ENCODE data around the gene SLX4.

SLX4 gene

DNA sequence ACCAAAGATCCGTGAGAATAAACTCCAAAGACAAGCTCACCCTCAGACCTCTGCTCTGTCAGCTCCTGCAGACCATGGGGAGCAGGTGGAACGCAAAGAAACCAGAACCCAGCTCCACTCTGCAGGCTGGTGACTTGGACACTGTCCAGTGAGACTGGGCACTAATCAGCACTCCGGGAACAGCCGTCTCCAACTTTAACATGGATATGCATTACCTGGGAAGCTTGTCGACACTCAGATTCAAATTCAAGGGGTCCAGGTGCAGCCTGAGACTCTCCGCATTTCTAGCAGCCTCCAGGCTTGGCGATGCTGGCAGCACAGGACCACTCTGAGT lies 9.1 kb downstream of the SLX4 start:
- H3K4me3 ChIP-seq (ENCODE audit: low read depth, low read length) = no peak overlapping the region

DNA sequence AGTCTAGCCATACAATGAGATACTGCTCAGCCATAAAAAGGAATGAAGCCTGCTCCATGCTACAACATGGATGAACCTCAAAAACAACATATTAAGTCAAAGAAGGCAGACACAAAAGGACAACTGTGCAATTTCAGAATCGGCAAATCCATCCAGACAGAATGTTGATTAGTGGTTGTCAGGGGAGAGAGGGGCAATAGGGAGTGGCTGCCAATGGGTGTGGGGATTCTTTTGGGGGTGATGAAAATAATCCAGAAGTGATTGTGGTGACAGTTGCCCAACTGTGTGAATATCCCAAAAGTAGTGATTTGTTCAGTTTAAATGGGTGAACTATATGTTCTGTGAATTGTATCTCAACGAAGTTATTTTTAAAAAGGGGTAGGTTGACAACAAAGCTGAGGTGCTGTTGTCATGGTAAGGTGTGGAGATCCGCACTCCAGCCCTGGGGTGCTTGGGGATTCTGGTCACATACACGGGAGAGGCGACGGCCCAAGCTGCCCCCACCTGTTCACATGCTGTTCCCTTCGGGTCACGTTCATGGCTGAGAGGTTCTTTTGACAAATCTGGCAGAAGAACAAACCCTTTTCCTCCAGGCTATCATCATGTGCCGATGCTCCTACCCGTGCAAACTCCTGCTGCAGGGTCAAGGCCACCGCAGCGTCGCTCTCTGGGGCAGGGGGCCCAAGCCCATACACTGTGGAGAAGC lies 9.6 kb downstream of the SLX4 start:
- H3K4me3 ChIP-seq (ENCODE audit: low read depth, low read length) = no peak overlapping the region

DNA sequence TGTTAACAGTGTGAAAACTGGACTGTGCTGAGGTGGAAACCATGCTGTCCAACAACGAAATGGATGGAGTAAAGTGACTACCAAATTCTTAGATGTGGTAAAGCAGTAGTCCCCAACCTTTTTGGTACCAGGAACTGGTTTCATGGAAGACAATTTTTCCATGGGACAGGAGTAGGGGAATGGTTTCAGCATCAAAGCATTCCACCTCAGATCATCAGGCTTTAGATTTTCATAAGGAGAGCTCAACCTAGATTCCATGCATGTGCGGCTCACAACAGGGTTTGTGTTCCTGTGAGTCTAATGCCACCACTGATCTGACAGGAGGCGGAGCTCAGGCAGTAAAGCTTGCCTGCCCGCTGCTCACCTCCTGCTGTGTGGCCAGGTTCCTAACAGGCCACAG lies 11.5 kb downstream of the SLX4 start:
- H3K4me3 ChIP-seq (ENCODE audit: low read depth, low read length) = no peak overlapping the region

DNA sequence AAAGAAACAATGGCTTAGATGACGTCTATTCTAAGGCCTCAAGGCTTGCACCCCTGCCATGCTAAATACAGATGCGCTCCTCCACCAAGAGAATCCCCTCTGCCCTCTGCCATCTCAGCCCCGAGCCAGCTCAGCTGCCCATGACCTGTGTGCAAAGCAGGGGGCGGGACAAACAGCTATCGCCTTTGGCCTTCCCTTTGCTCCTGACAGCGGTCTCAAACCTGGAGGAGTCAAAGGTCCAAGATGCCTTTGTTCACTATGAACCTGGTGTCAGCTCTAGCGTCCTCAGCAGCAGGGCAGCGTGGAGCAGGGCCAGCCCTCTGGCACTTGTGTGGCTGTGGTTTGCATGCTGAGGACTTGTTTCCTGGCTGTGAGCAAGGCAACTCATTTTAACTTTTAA lies 12.3 kb downstream of the SLX4 start:
- no peak overlapping the region for H3K4me3 ChIP-seq (ENCODE audit: low read depth, low read length)

DNA sequence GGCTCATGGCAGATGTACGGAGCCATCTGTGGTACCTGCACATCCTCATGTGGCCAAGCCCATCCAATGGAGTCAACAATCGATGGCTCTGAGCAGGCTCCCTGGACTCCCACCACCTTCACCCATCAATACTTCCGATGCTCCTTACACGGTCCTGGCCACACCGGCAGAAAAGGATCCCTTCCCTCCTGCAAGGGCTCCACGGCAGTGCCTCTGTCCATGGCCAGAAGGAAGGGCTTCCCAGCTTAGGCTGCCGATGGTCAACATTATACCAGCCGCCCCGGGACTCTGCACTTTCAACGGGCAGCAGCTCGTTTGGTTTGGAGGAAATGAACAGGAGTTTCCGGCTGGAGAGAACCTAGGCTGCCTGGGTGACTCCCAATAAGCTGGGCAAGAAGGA lies 13.2 kb downstream of the SLX4 start:
- H3K4me3 ChIP-seq (ENCODE audit: low read depth, low read length) = no peak overlapping the region

DNA sequence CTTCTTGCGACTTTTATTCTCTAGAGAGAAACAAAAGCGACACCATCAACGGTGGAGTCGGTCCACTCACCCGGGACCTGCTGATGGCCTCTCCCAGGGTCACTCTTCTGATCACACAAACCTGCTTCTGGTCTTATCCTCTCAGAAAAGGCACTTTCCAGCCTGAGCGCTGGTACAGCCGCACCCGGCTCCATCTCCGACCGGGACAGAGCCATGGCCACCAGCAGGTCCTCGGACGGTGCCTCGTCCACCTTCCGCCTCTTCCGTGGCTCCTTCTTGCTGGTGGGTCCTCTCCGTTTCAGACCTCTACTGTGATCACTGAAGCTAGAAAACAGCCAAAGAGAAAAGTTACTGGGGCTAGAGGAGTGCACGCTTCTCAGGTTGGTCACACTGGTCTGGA lies 13.7 kb downstream of the SLX4 start:
- no peak overlapping the region for H3K4me3 ChIP-seq (ENCODE audit: low read depth, low read length)

DNA sequence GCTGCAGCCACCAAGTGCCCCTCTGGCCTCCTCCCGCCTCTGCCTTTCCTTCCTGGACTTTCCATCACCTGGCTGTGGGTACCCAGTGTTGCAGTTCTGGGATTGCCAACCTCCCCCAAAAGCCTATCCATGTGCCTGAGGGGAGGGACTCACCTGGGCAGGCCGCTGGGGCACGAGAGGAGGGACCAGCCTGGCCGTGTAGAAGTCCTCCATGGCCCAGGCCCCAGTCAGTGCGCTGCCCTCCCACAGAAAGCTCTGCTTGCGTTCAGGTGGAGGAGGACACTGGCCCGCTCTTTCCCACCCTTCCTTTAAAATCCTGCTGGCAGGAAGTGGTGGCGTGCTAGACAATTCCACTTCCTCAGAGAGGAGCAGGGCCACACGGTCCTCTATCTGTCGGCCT lies 14.2 kb downstream of the SLX4 start:
- H3K4me3 ChIP-seq (ENCODE audit: low read depth, low read length) = no peak overlapping the region

DNA sequence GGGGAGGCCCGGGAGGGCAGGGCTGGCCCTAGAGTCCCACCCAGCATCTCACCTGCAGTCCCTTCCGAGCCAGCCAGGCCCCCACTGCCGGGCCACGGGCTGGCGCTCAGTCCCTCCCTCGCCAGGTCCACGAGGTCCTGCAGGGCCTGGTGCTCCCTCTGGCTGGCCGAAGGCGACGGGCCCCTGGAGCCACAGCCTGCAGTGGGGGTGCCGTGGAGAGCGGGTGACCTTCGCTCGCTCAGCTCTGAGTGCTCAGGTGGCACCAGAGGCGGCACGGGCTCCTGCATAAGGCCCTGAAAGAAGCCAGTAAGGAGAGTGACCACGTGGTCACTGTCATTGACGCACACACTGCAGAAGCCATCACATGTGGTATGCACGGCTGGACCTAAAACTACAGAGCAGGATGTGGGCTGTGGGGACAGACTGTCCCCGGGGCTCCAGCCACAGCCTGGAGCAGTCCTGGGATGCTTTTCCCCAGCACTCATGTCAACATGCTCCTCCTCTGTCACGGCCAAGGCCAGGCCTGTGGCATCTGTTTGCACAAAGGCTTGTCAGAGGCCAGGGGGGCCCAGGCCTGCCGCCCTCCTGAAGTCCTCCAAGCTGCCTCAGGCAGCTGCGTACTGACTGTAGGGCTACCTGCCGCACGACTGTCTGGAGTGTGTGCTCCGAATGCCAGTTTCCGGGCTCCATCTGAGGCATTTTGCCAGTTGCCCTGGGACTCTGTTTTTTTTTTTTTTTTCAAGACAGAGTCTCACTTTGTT lies 15.1 kb downstream of the SLX4 start:
- no peak overlapping the region for H3K4me3 ChIP-seq (ENCODE audit: low read depth, low read length)

DNA sequence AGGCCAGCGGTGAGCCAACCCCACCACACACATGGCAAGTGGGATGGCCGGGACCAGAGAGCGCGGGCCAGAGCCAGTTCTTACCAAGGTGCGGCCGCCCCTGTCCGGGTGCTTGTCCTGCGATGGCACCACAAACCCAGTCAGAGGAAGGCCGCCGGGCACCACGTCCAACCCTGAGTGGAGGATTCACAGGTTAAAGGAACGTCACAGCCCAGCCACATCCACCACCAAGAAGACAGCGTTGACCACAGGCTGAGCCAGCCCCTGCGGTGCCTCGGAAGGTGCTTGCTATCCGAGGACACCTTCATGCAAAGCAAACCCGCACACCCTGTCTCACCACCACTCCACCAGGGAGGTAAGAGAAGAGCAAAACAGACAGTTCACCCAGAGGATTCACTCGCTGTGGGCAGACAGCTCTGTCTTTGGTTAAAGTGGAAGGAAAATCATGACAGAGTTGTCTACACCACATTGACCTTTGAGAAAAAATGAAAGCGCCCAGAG lies 15.8 kb downstream of the SLX4 start:
- H3K4me3 ChIP-seq (ENCODE audit: low read depth, low read length) = no peak overlapping the region

DNA sequence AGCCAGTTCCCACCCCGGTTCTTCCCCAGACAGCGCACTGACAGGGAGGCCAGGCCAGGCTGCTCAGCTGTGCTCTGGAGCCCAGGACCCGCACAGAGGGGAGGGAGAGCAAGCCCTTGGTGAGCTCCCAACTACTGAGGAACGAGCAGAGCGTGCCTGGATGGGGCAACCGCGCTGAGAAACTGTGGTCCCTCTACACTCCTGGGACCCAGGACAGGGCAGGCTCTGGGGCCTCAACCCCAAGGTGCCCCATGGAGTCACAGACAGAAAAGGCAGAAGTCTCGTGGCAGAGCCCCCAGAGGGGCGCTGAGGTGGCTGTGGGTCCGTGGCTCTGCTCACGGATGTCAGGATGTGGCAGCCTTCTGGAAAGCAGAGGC lies 16.3 kb downstream of the SLX4 start:
- no peak overlapping the region for H3K4me3 ChIP-seq (ENCODE audit: low read depth, low read length)

DNA sequence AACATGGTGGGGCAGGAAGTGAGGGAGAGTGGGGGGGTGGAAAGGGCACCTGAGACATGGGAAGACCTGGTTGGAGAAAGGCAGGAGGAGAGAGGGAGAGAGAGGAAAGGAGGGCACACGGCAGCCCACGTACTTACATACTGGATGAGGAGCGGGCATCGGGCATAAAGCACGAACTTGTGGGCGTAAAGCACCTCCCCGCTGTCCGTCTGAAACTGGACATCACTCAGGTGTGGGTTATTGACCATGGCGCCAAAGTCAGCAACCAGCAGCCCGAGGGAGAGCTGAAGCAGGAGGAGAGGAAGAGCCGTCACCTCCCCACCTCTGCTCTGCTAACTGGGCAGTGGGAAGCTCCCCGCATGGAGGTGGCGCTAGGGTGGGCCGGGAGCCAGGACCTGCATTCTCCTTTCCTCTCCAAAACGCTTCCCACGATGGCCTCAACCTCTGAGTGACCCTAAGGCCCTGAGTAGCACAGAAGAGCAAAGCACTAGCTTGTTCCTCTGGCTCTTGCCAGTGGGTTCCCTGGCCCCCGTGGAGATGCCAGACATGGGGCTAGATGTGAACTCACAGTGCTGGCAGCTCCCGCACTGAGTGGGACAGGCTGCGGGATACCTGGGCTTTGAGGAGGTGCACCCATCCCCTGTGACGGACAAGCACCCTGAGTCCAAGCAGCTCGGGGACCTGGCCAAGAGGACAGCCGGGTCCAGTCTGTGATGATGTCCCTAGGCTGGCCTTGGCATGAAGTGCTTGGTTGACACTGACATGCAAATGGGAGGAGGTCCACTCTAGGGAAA lies 16.9 kb downstream of the SLX4 start:
- no peak overlapping the region for H3K4me3 ChIP-seq (ENCODE audit: low read depth, low read length)

DNA sequence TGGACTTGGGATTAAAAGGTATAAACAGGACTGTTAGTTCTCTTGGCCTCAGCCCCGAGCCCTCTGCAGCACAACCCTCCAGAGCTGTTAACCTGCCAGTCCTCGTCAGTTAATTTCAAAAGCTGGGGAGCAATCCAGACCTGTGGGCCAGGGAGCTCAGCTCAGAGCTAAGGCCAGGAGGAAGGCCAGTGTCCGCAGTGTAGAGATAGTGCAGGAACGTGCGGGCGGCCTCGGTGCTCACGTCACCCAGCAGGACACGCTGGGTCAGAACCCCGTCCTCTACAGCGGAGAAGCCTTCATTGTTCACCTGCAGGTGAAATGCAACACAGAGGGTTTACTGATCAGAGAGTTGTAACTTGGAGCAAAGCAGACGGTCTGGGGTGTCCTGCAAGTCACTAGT lies 18.8 kb downstream of the SLX4 start:
- no peak overlapping the region for H3K4me3 ChIP-seq (ENCODE audit: low read depth, low read length)

DNA sequence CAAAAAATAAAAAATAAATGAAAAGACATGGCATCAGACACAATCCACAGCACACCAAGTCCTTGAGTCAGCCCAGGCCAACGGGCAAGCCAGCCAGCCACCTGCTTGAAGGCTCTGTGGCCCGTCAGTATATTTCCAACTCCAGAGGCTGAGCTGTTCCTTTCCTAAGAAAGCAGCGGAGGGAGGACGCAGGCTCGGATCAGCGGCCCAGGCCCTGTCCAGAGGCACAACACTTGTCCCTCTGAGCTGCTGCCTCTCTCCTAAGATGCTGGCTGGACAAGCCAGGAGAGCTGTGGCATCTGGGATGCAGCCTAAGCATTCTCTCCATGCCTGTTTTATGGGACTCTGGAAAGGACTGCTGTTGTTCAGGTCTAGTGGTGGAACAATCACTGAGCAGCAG lies 19.4 kb downstream of the SLX4 start:
- H3K4me3 ChIP-seq (ENCODE audit: low read depth, low read length) = no peak overlapping the region

DNA sequence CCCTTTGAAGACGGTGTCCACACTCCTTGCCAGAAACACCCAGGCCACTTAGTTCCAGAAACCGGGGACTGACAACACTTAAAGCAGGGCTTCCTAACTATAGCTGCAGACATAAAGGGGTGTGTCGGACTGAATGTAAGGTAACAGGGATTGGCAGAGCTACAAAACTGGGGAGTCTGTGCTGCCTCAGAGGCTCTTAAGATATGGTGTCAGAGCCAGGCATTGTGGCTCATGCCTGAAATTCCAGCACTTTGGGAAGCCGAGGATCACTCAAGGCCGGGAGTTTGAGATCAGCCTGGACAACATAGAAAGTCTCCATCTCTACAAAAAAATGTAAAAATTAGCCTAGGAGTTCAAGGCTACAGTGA lies 20.0 kb downstream of the SLX4 start:
- H3K4me3 ChIP-seq (ENCODE audit: low read depth, low read length) = no peak overlapping the region

DNA sequence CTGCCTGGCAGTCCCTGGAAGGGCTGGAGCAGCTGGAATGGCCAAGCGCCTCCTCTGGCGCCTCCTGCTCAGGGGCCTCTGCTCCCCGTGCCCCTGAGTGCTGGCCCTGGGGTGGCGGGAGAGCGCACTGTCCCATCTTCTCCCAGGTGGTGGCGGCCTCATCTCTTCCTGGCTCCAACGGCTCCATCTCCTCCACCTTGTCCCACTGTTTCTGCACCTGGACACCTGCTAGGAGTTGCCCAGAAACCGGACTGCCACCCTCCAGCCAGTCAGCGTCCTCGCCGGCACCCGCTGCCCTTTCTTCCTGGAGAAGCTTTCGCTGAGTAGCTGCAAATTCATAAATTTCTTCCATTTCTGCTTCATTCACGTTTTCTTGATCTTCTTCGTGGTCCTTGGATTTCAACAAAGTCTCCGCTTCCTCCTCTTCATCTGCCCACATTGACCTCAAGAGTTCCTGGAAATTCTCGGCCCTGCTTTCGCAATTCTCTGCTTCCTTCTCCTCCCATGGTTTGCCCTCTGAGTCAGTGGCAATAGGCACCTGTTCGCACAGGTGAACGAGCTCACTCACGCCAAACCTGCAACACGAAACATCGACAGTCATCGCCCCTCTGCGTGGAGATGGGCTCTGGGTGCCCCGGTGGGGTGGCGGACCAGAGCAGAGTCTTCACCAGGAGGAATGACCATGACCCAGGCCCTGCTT lies 20.5 kb downstream of the SLX4 start:
- H3K4me3 ChIP-seq (ENCODE audit: low read depth, low read length) = no peak overlapping the region

DNA sequence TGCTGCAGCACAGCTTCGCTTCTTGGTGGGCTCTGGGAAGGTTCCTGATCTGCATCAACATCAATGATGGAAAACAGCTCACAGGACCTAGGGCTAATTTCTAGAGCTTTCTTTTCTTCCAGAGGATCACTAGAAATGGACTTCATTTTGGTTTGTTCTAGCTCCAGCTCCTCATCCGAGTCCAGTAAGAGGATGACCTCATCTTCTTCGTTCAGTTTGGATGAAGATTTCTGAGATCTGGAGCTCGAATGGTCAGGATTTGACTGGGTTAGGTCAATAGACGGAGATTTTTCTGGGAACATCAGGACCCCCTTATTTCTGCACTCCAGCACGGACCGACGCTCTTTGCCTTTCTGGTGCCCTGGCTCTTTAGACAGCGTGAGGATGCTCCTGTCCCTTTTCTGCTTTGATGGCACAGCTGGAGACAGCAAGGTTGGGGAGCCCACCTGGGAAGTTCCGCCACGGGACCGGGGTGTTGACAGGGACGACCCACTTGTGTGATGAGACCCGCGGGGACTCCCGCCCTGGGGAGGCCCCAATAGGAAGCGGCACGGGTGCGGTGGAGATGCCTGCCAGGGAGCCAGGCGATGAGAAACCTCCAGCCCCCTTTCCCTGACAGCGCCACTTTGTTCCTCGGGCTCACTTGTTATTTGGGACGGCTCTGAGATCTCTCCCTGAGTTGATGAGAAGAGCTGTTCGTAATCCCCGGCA lies 21.3 kb downstream of the SLX4 start:
- H3K4me3 ChIP-seq (ENCODE audit: low read depth, low read length) = no peak overlapping the region

DNA sequence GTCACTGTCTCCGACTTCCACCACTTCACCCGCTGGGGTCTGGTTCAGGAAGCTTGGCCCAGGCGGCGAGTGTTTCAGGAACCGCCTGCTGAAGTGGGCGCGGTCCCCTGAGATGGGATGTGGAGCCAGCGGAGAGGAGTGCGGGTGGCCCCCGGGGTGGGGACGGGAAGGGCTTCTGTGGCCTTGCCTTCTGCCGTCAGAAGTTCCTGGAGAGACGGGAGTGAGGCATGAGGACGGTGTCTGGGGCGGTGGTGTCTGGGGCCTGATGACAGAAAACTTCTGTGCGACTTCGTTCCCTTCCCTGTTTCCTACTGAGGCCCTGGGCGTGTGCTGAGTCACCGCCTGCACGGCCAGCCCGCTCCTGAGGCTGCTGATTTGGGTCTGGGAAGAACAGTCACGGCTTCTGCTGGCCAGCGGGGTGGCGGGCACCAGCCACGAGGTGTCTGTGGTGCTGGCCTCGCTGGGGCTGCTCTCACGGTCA lies 21.9 kb downstream of the SLX4 start:
- no peak overlapping the region for H3K4me3 ChIP-seq (ENCODE audit: low read depth, low read length)

DNA sequence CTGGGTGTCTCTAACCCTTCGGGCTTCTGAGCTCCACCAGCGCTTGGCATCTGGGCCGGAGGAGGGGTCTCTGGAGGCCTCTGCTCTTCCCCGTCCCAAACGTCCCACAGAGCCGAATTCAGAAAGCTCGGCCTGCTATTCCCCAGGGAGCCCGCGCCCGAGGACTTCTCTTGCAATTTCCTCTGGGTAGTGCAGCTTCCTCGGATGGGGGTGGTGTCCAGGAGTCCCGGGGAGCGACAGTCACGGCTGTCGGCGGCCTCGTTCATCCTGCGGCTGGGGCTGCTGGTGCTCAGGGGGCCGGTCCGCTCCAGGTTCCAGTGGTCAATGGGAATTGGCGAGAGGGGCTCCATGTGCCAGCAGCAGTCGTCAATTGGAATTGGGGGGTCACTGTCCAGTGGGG lies 22.4 kb downstream of the SLX4 start:
- no peak overlapping the region for H3K4me3 ChIP-seq (ENCODE audit: low read depth, low read length)

DNA sequence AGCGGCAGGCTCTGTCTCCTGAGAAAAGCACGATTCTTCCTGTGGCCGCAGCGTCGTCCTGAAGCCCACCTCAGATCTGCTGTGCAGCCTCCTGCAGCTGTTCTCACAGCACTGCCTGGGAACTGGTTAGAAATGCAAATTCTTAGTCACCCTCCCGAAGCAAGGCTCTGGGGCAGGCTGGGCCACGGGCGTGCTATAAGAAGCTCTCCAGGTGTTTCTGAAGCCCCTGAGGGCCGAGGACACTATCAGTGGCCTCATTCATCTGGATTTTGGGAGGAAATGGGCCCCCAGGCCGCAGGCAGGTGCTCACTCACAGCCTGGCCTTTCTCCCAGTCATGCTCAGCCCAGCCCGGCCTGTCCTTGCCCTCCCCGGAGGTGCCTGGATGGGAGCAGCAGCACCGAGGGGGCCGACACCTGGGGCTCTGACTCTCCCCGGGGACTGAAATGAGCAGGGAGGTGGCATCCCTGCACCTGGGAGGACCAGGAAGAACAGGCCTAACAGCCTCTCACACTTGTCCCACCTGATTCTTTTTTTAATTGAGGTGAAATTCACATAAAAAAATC lies 23.8 kb downstream of the SLX4 start:
- no peak overlapping the region for H3K4me3 ChIP-seq (ENCODE audit: low read depth, low read length)

DNA sequence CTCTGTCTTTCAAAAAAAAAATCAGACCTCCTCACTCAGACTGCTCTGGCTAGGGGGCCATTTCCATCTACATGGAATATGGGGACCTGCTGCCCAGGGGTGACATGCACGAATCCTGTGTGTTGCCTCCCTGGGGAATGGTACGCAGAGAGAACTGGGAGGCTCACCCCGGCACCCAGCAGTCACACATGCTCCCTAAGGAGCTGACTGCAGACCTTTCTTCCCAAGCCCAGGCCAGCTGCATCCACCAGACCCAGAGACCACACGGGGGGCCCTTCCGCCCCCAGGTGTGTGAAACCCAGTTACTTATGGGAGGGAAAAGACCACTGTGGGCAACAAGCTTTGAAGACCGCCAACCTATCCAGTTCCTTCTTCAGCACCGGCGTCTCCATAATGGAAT lies 27.0 kb downstream of the SLX4 start:
- no peak overlapping the region for H3K4me3 ChIP-seq (ENCODE audit: low read depth, low read length)
